ENCODE measurements around the gene PTPRT.

PTPRT gene

DNA sequence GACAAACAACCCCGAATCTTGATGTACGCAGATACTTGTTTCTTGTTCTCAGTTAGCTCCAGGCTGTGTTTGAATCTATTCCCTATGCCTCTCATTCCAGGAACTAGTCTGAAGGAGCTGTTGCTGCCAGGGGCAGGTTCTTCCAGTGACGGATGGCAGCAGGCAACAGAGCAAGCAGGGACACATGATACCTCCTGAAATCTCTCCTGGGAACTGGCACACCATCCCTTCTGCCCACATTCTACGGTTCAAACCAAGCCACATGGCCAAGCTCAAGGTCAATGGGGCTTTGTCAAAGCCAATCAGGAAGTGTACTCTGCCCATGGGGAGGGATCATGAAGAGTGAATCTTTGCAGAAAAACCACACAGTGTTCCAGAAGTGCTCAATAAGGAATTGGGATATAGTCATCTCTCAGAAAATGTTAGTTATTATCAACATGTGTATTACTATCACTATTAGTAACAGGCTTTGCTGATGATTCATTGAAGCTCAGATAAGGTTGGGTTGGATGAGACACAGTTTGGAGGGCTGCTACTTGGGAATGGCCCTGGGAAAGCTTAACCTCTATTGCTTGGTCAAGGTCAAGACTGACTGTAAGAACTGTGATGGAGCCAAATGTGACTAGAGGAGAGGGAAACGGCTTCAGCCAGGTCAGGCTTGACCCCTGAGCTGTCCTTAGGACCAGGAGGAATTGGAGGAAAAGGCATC lies 454.9 kb downstream of the PTPRT start:
- Histone ChIP-seq H3K79me2 (ENCODE audit: low read length) (no peaks in the 10 kb centered on the region), H3K9me2 (replicated peaks; ENCODE audit: insufficient read depth, low read length) (no peaks in the 10 kb centered on the region), H3K4me1 (ENCODE audit: low read length) (no peaks in the 10 kb centered on the region), H3K4me2 (ENCODE audit: low read depth, low read length) (no peak overlapping the region), H3K4me3 (ENCODE audit: low read length) (no peak overlapping the region), H4K20me1 (ENCODE audit: insufficient read depth, low read length) (no peaks in the 10 kb centered on the region), H2AFZ (ENCODE audit: low read length) (no peak overlapping the region), H3K27me3 (replicated peaks; ENCODE audit: insufficient read depth, low read length) (no peaks in the 10 kb centered on the region), H3K9ac (ENCODE audit: low read length) (no peak overlapping the region), H3K9me3 (replicated peaks; ENCODE audit: insufficient read depth, low read length) (no peaks in the 10 kb centered on the region), H3K36me3 (replicated peaks; ENCODE audit: insufficient read depth, low read length) (no peaks in the 10 kb centered on the region), H3F3A (ENCODE audit: insufficient read depth, low read length) (no peaks in the 10 kb centered on the region), H3K27ac (ENCODE audit: low read length) (no peak overlapping the region)
- no peak for DNase-seq
- TF ChIP-seq EZH2 (optimal IDR thresholded peaks at IDR 0.05; ENCODE audit: low read depth, low read length): no peak
- TF ChIP-seq, protein P1, sequence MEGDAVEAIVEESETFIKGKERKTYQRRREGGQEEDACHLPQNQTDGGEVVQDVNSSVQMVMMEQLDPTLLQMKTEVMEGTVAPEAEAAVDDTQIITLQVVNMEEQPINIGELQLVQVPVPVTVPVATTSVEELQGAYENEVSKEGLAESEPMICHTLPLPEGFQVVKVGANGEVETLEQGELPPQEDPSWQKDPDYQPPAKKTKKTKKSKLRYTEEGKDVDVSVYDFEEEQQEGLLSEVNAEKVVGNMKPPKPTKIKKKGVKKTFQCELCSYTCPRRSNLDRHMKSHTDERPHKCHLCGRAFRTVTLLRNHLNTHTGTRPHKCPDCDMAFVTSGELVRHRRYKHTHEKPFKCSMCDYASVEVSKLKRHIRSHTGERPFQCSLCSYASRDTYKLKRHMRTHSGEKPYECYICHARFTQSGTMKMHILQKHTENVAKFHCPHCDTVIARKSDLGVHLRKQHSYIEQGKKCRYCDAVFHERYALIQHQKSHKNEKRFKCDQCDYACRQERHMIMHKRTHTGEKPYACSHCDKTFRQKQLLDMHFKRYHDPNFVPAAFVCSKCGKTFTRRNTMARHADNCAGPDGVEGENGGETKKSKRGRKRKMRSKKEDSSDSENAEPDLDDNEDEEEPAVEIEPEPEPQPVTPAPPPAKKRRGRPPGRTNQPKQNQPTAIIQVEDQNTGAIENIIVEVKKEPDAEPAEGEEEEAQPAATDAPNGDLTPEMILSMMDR (IDR thresholded peaks at IDR 0.05; ENCODE audit: low read length): no peak
- TF ChIP-seq EZH2phosphoT487 (IDR thresholded peaks at IDR 0.05; ENCODE audit: low read length): no peak

DNA sequence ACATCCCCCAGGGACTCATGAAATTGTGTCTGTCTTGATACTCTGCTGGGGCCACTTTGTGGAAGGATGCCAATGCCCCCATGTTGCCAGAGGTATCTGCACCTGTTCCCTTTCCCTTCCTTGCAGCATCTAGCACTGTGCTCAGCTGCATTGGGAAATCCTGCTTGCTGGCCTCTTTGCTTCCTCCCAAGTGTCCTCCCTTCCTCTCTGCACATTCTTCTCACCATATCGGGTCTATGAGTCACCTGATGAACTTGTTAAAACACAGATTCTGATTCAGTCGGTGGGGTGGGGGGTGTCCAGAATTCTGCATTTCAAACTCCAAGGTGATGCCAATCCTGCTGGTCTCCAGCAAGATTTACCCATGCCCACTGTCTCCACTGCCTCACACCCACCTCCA lies 467.8 kb downstream of the PTPRT start:
- no peak overlapping the region for H3K27ac ChIP-seq (ENCODE audit: low read length)
- no peak overlapping the region for H2AFZ ChIP-seq (ENCODE audit: low read length)
- no peak for DNase-seq
- no peaks in the 10 kb centered on the region for H3K9me2 ChIP-seq (replicated peaks; ENCODE audit: insufficient read depth, low read length)
- H3K27me3 ChIP-seq (replicated peaks; ENCODE audit: insufficient read depth, low read length): no peaks in the 10 kb centered on the region
- no peaks in the 10 kb centered on the region for H4K20me1 ChIP-seq (ENCODE audit: insufficient read depth, low read length)
- no peaks in the 10 kb centered on the region for H3K9me3 ChIP-seq (replicated peaks; ENCODE audit: insufficient read depth, low read length)
- H3K4me1 ChIP-seq (ENCODE audit: low read length): no peaks in the 10 kb centered on the region
- no peak overlapping the region for H3K4me2 ChIP-seq (ENCODE audit: low read depth, low read length)
- H3K36me3 ChIP-seq (replicated peaks; ENCODE audit: insufficient read depth, low read length): no peaks in the 10 kb centered on the region
- no peak overlapping the region for H3K4me3 ChIP-seq (ENCODE audit: low read length)
- no peak overlapping the region for H3K9ac ChIP-seq (ENCODE audit: low read length)
- H3K79me2 ChIP-seq (ENCODE audit: low read length): no peaks in the 10 kb centered on the region
- no peaks in the 10 kb centered on the region for H3F3A ChIP-seq (ENCODE audit: insufficient read depth, low read length)
- TF ChIP-seq EZH2 (optimal IDR thresholded peaks at IDR 0.05; ENCODE audit: low read depth, low read length) (no peak), EZH2phosphoT487 (IDR thresholded peaks at IDR 0.05; ENCODE audit: low read length) (no peak)
- TF ChIP-seq, protein P1 (IDR thresholded peaks at IDR 0.05; ENCODE audit: low read length): no peak

DNA sequence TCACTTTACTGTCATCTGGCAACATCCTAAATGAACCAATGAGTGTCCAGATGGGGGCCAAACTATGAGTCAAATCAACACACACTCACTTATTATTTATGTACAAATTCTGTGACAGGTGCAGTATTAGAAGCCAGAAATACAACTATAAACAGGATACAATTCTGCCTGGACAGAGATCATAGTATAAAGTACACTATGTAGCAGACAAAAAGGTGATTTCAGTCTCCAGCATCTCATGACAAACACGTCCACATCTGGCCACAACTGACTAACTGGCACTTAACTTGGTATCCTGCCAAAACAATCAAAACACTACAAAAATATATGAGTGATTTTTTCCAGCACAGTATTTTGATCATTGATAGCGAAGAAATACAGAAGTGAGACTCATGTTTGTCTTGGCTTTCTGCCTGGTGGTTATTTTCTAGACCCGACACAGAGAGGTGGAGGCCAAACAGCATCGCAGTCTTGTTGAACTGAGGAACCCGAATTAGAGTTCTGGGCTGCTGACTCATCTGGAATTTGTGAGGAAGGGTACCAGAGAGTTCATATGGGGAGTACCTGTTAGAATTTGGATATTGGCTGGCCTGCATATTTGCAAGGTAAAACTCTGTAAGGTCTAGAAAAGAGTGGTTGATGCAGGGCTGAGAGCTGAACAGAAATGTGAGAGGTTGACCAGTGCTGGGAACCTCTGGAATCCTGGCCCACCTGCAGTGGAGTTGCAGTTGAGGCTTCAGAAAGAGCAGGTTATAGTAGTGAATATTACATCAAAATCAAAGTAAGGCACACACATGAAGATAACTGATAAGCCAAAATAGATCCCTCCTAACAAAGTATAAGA lies 475.2 kb downstream of the PTPRT start:
- no peak overlapping the region for H3K27ac ChIP-seq (ENCODE audit: low read length)
- DNase-seq: no peak
- H4K20me1 ChIP-seq (ENCODE audit: insufficient read depth, low read length): no peaks in the 10 kb centered on the region
- no peaks in the 10 kb centered on the region for H3K9me2 ChIP-seq (replicated peaks; ENCODE audit: insufficient read depth, low read length)
- H3K4me3 ChIP-seq (ENCODE audit: low read length): no peak overlapping the region
- no peak overlapping the region for H3K4me2 ChIP-seq (ENCODE audit: low read depth, low read length)
- H3K36me3 ChIP-seq (replicated peaks; ENCODE audit: insufficient read depth, low read length): no peaks in the 10 kb centered on the region
- no peaks in the 10 kb centered on the region for H3F3A ChIP-seq (ENCODE audit: insufficient read depth, low read length)
- no peak overlapping the region for H3K9ac ChIP-seq (ENCODE audit: low read length)
- no peaks in the 10 kb centered on the region for H3K4me1 ChIP-seq (ENCODE audit: low read length)
- H3K9me3 ChIP-seq (replicated peaks; ENCODE audit: insufficient read depth, low read length): no peaks in the 10 kb centered on the region
- no peak overlapping the region for H2AFZ ChIP-seq (ENCODE audit: low read length)
- H3K27me3 ChIP-seq (replicated peaks; ENCODE audit: insufficient read depth, low read length): no peaks in the 10 kb centered on the region
- H3K79me2 ChIP-seq (ENCODE audit: low read length): no peaks in the 10 kb centered on the region
- TF ChIP-seq, protein P1 (IDR thresholded peaks at IDR 0.05; ENCODE audit: low read length): no peak
- no peak for TF ChIP-seq EZH2phosphoT487 (IDR thresholded peaks at IDR 0.05; ENCODE audit: low read length)
- TF ChIP-seq EZH2 (optimal IDR thresholded peaks at IDR 0.05; ENCODE audit: low read depth, low read length): no peak

All from MM.1S (cell line).